Measurements from ENCODE around the gene PITPNB.

- TF ChIP-seq CTCF (conservative IDR thresholded peaks at IDR 0.05; ENCODE audit: low read depth, low read length), result no peak
- no peak for TF ChIP-seq EZH2 (IDR thresholded peaks at IDR 0.05; ENCODE audit: borderline replicate concordance, low read depth, low read length, poor library complexity, severe bottlenecking)
These were observed 35.3 kb downstream of the PITPNB start for GRCh38 chr22:27883656-27884350.
